Skeletal muscle tissue (tissue), 4 donors: ENCODE data around the gene PLAGL1. TPM values are rescaled to one million over a fixed set of nuclear protein-coding genes. Genes with fewer than 3 reads are reported as not detected.

ENCODE experiments used
- H3K27ac ChIP-seq: one replicate; pipeline ENCODE4 v1.7.0; 2013; ENCODE audit warnings: mild to moderate bottlenecking, low read depth, low read length, inconsistent platforms
- H3K27me3 ChIP-seq, 3 donors: one replicate each; pipeline ENCODE4 v1.7.0; 2013; ENCODE audit warnings: low read length in 3 of 3; ENCODE audit not compliant: control insufficient read depth in 3 of 3, insufficient read depth in 3 of 3
- H3K36me3 ChIP-seq, 3 donors: one replicate each; pipeline ENCODE4 v1.7.0; 2013; ENCODE audit warnings: low read length in 3 of 3; ENCODE audit not compliant: control insufficient read depth in 3 of 3, insufficient read depth in 3 of 3
- H3K4me1 ChIP-seq, 3 donors: one replicate each; pipeline ENCODE4 v1.7.0; 2013; ENCODE audit warnings: low read length in 3 of 3, mild to moderate bottlenecking in 3 of 3; ENCODE audit not compliant: control insufficient read depth in 3 of 3, insufficient read depth in 3 of 3
- H3K4me3 ChIP-seq, 3 donors: one replicate each; pipeline ENCODE4 v1.7.0; 2013; ENCODE audit warnings: low read length in 3 of 3
- H3K9ac ChIP-seq, 3 donors: one replicate each; pipeline ENCODE4 v1.7.0; 2013; ENCODE audit warnings: low read length in 3 of 3, mild to moderate bottlenecking in 3 of 3, moderate library complexity in 2 of 3, low read depth in 1 of 3
- H3K9me3 ChIP-seq, 3 donors: one replicate each; pipeline ENCODE4 v1.7.0; 2013; ENCODE audit warnings: low read length in 3 of 3; ENCODE audit not compliant: control insufficient read depth in 3 of 3
- total RNA-seq: library from RNA; depleted of rRNA; stranded (reverse); fragments of >200 nt; gene quantifications from one replicate; pipeline ENCODE4 v1.2.3, GENCODE V29; 2014
- donor health status: Osteomylitis.

The PLAGL1 gene
- total RNA-seq, 1 donor from 2014 or later: 58.5 TPM

DNA sequence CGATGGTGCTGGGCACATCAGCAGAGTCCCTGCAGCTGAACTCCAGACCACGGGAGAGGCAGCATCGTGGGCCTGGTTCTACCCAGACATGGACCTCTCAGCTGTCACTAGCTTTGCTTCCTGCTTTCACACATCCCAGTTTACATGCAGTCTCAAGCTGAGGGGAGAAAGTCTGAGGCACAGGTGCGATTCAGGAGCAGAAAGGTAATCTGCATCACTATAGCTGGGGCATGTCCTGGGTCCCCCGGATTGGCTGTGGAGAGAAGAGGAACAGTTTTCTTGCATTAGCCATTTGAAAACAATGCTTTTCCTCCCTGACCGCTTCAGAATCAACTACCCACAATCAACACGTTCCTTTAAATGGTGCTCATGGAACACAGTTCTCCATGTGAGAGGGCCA lies 59.9 kb downstream of the PLAGL1 start:
- Histone ChIP-seq H3K27ac (no peak overlapping the region), H3K9me3 (peaks cover 0 to 4% (median 0%) of the 10 kb centered on the region in 3 donors), H3K4me1 (no peaks in the 10 kb centered on the region), H3K27me3 (no peaks in the 10 kb centered on the region), H3K9ac (no peak overlapping the region), H3K4me3 (no peak overlapping the region), H3K36me3 (peaks cover 0 to 14% (median 4%) of the 10 kb centered on the region in 3 donors)

DNA sequence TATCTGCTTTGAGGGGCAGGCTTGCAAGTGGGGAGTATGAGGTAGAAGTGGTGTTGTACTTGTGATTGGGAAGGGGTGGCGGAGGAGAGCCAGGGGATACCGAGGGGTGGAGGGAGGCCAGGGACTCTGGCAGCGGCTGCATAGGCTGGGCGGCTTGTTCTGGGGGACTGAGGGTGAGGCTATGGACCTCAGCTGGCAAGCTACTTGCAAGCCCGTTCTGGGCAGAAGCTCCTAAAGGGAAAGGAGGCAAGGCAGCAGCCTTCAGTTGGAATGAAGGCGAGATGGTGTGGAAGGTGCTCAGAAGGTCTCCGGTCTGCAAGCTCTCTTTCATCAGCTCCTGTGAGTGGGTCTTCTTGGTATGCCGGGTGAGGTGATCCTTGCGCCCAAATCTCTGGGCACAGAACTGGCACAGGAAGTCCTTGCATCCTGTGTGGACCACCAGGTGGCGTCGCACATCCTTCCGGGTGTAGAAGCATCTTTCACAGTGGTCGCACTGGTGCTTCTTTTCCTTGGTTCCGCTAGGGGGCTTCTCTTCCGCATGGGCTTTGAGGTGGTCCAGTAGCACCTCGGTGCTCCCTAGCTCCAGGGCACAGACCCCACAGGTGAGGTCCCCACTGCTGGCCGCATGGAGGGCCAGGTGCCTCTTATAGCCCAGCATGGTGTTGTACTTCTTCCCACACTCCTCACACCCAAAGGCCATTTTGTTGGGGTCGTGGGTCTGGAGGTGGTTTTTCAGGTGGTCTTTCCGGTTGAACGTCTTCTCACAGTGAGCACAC lies 66.0 kb downstream of the PLAGL1 start:
- H3K9me3 ChIP-seq: peaks cover 0 to 3% (median 0%) of the 10 kb centered on the region in 3 donors
- H3K27ac ChIP-seq: no peak overlapping the region
- H3K4me3 ChIP-seq: no peak overlapping the region
- H3K9ac ChIP-seq: no peak overlapping the region
- no peaks in the 10 kb centered on the region for H3K4me1 ChIP-seq
- no peaks in the 10 kb centered on the region for H3K27me3 ChIP-seq
- H3K36me3 ChIP-seq: peaks cover 0 to 2% (median 0%) of the 10 kb centered on the region in 3 donors

DNA sequence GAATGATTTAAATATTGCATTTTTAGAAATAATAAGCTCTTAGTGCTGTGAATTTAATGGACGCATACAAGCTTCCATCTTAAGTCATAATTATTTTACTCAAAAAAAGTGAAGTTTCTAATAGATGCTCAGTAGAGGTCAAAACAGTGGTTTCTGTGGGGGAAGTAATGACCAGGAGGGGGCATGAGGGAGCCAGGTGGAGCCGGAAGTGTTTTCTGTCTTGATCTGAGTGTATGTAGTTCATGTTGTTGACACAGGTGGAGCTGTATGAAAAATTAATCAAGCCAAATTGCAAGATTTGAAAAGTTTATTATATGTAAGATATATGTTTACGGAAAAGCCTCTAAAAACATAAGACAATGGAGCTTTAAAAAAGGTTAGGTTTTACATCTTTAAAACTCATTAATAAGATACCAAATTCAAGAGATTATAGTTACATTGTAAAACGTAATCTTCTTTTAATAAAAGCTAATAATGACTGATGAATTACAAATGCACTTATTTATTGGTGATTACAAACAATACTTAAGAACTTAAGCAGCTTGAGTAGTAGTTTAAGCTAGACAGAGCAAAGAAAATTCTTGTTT lies 68.0 kb downstream of the PLAGL1 start:
- no peak overlapping the region for H3K27ac ChIP-seq

DNA sequence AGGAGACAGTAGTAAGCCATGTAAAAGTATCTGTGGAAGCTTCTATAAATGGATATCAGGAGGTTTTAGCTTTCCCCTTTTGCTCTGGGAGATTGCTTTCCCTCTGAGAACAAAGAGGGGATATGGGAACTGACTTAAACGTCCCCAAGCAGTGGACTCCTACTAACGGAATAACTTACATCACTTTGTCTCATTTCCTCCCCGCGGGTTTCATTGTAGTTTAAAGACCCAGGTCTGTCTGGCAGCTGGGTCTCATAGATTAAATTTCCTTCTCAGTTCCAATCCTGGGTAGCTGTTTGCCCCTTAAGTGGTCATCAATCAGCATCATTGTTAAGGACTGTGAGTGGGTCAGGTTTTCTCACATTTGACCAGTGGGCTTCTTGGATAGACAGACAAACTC lies 68.7 kb downstream of the PLAGL1 start:
- Histone ChIP-seq H3K27me3 (no peaks in the 10 kb centered on the region), H3K27ac (no peak overlapping the region), H3K9me3 (peaks cover 0 to 2% (median 0%) of the 10 kb centered on the region in 3 donors), H3K9ac (no peak overlapping the region), H3K4me3 (no peak overlapping the region), H3K36me3 (no peaks in the 10 kb centered on the region), H3K4me1 (no peaks in the 10 kb centered on the region)

More for the DNA sequence above, 68.0 kb downstream of the PLAGL1 start:
- H3K9ac ChIP-seq: no peak overlapping the region
- no peaks in the 10 kb centered on the region for H3K36me3 ChIP-seq
- no peaks in the 10 kb centered on the region for H3K27me3 ChIP-seq
- H3K4me1 ChIP-seq: no peaks in the 10 kb centered on the region
- H3K9me3 ChIP-seq: no peaks in the 10 kb centered on the region
- H3K4me3 ChIP-seq: no peak overlapping the region

DNA sequence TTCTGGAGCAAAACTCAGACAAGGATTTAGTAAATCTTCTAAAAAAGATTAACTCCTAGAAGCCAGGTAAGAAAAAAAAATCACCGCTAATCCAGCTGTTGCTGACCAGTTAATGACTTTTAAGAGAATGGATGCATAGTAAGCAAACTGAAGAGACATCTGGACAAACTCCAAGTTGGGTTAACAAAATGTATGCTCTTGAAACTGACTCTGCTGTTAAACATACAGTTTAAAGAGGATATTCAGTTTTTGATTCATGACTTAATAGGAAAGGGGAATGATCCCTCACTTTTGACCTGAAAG lies 70.4 kb downstream of the PLAGL1 start:
- H3K4me3 ChIP-seq: no peak overlapping the region
- H3K27me3 ChIP-seq: no peaks in the 10 kb centered on the region
- H3K27ac ChIP-seq: no peak overlapping the region
- H3K36me3 ChIP-seq: no peaks in the 10 kb centered on the region
- no peak overlapping the region for H3K9ac ChIP-seq
- H3K9me3 ChIP-seq: peaks cover 0 to 2% (median 0%) of the 10 kb centered on the region in 3 donors
- no peaks in the 10 kb centered on the region for H3K4me1 ChIP-seq

DNA sequence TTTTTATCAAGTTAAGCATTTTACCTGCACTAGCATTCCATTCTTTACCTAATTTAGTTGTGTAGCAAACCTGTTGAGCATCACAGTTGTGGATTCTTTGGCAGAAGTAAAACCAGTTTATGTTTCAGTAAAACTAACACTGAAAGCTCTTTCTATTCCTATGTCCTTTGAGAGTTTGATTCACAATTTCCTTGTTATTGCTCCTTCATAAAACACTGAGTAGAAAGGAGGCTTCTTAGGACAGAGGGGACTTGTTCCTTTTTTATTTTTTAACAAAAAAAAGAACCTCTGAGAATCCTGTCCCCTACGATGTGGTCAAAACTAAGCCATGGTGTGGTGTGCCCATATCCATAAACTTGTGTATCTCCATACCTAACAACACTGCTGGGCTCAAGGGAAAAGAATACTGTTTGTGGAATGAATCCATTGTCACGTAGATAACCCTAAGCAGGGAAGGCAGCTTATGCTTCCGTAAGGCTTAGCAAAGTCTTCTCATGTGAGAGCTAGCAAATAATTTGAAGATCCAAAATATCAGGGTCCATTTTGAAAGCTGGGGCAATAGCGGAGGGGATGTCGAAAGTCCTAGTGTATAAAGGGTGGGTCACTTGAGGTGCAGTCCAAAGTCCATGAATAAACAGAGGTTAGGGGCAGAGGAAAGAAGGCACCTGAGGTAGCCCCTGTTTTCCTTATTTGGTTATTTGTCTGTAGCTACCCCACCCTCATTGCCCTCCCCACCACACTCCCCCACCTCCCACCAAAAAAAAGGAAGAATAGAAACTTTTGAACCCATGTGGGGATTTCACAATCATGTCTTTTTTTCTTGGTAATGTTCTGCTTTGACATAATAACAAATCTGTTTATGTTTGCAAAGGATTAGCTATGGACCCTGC lies 71.0 kb downstream of the PLAGL1 start:
- Histone ChIP-seq H3K9ac (no peak overlapping the region), H3K4me3 (no peak overlapping the region), H3K4me1 (no peaks in the 10 kb centered on the region), H3K36me3 (no peaks in the 10 kb centered on the region), H3K9me3 (peaks cover 0 to 2% (median 0%) of the 10 kb centered on the region in 3 donors), H3K27me3 (no peaks in the 10 kb centered on the region), H3K27ac (no peak overlapping the region)

DNA sequence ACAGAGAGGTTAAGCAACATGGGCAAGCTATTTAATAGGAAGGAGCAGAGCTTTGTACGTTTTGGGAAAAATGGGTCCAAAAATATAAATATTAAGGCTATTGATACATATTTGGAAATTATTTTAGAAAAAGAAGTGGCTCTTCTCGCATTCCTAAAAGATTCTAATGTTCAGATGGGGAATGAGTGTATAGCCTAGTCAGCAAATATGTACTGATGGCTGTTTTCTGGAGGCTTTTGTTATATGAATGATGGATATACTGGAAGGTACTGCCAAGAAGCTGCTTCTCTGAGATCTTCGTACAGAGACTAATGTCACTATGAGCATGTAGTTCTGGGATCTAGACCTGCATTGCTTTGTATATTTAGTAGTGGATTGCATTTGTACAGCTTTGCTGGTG lies 71.7 kb downstream of the PLAGL1 start:
- Histone ChIP-seq H3K4me1 (no peaks in the 10 kb centered on the region), H3K9ac (no peak overlapping the region), H3K27me3 (no peaks in the 10 kb centered on the region), H3K36me3 (no peaks in the 10 kb centered on the region), H3K4me3 (no peak overlapping the region), H3K27ac (no peak overlapping the region), H3K9me3 (peaks cover 0 to 2% (median 0%) of the 10 kb centered on the region in 3 donors)

DNA sequence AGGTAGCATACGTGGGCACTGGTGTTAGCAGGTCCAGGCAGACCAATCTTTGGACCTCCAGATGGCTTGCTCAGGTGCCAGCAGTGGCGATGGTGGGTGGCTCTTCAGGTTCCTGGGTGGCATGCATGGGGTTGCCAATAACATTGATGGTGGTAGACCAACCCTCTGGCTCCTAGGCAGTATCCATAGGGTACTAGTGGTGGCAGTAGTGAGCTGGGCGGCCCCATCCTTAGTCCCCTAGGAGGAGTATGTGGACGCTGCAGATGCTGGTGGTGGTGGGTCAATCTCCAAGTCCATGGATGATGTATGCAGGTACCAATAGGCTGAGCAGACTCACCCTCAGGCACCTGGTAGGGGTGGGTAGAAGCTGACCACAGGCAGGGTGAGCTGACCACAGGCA lies 73.2 kb downstream of the PLAGL1 start:
- H3K9me3 ChIP-seq: peaks cover 0 to 2% (median 0%) of the 10 kb centered on the region in 3 donors
- no peaks in the 10 kb centered on the region for H3K36me3 ChIP-seq
- H3K4me1 ChIP-seq: no peaks in the 10 kb centered on the region
- H3K4me3 ChIP-seq: no peak overlapping the region
- no peak overlapping the region for H3K9ac ChIP-seq
- H3K27me3 ChIP-seq: no peaks in the 10 kb centered on the region
- no peak overlapping the region for H3K27ac ChIP-seq

DNA sequence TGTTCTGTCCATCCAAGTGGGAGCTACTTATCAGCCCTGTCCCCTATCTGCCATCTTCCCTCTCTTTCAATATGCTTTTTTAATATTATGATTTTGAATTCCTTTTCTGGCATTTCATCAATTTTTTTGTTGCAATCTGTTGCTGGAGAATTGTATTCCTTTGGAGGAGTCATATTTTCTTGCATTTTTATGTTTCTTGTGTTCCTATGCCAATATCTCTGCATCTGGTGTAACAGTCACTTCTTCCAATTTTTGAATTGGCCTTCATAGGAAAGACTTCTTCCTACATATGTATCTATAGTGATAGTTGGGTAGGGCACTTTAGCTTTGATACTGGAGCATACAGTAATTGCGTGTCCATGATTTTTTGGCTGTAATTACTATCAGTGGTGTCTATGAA lies 73.7 kb downstream of the PLAGL1 start:
- Histone ChIP-seq H3K36me3 (no peaks in the 10 kb centered on the region), H3K9me3 (peaks cover 0 to 2% (median 0%) of the 10 kb centered on the region in 3 donors), H3K27ac (no peak overlapping the region), H3K4me1 (no peaks in the 10 kb centered on the region), H3K27me3 (no peaks in the 10 kb centered on the region), H3K9ac (no peak overlapping the region), H3K4me3 (no peak overlapping the region)

DNA sequence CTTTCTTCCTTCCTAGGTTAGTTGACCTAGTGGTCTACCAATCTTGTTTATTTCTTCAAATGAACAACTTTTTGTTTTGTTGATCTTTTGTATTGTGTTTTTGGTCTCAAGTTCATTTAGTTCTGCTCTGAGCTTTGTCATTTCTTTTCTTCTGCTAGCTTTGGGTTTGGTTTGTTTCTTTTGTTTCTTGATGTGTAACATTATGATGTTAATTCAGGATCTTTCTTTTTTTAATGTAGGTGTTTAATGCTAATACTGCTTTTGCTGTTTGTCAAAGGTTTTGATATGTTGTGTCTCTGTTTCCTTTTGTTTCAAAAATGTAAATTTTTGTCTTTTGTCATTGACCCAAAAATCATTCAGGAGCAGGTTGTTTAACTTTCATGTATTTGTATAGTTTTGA lies 78.1 kb downstream of the PLAGL1 start:
- peaks cover 0 to 2% (median 0%) of the 10 kb centered on the region in 3 donors for H3K9me3 ChIP-seq
- H3K27me3 ChIP-seq: no peaks in the 10 kb centered on the region
- H3K27ac ChIP-seq: no peak overlapping the region
- no peaks in the 10 kb centered on the region for H3K4me1 ChIP-seq
- H3K36me3 ChIP-seq: no peaks in the 10 kb centered on the region
- no peak overlapping the region for H3K9ac ChIP-seq
- no peak overlapping the region for H3K4me3 ChIP-seq
